PC-3 (cell line): Measurements from ENCODE around the gene IRF5. TPM values are rescaled to one million over a fixed set of nuclear protein-coding genes. Genes with fewer than 3 reads are reported as not detected.

ENCODE experiments used
- ATAC-seq: fragments of 200-7000 bp; cut with Tn5 transposase; 2 replicates; pipeline ENCODE4 v1.9.1; 2020; ENCODE audit warnings: mild to moderate bottlenecking, moderate library complexity
- BruUV-seq: library from RNA; stranded (reverse); fragments of 400-500 nt; replicated peaks from 2 replicates; lab custom pipeline; 2021; lab: Mats Ljungman, UMichigan
- CTCF ChIA-PET: fragments of 300-600 bp; sonication (Branson Sonifier 250); formaldehyde crosslinking; loops from one replicate; lab custom pipeline; 2022; ENCODE audit warnings: antibody characterized with exemption; lab: Charles Lee
- POLR2A ChIA-PET: fragments of 300-600 bp; sonication (Branson Sonifier 250); formaldehyde crosslinking; loops from one replicate; lab custom pipeline; 2022; ENCODE audit warnings: antibody characterized with exemption; ENCODE audit not compliant: unreplicated experiment; lab: Charles Lee
- DNase-seq: peaks from one replicate; pipeline ENCODE4 v3.0.0-alpha.2; 2015
- H2AFZ ChIP-seq: fragments of 300-600 bp; sonication (generic); 2 replicates; pipeline ENCODE4 v1.6.0; 2016; ENCODE audit warnings: antibody characterized with exemption, low read length
- H3F3A ChIP-seq: fragments of 300-600 bp; sonication (generic); one replicate; pipeline ENCODE4 v1.6.0; 2017; ENCODE audit warnings: antibody characterized with exemption, low read length, control low read depth, mild to moderate bottlenecking; ENCODE audit not compliant: unreplicated experiment
- H3K27ac ChIP-seq: fragments of 300-600 bp; sonication (generic); 2 replicates; pipeline ENCODE4 v1.5.1; 2016; ENCODE audit warnings: mild to moderate bottlenecking, low read length
- H3K27me3 ChIP-seq: fragments of 300-600 bp; sonication (generic); 2 replicates; pipeline ENCODE4 v1.6.1; 2016; ENCODE audit warnings: low read length, mixed read lengths
- H3K36me3 ChIP-seq: fragments of 300-600 bp; sonication (generic); 2 replicates; pipeline ENCODE4 v1.6.1; 2016; ENCODE audit warnings: low read depth, mixed run types, low read length, mixed read lengths
- H3K4me1 ChIP-seq: fragments of 300-600 bp; sonication (generic); 2 replicates; pipeline ENCODE4 v1.5.1; 2016; ENCODE audit warnings: low read length; ENCODE audit not compliant: insufficient read depth
- H3K4me2 ChIP-seq: fragments of 300-600 bp; sonication (generic); 2 replicates; pipeline ENCODE4 v1.6.0; 2016; ENCODE audit warnings: low read length
- H3K4me3 ChIP-seq: fragments of 300-600 bp; sonication (generic); 2 replicates; pipeline ENCODE4 v1.5.1; 2016; ENCODE audit warnings: mild to moderate bottlenecking, low read length, mixed read lengths
- H3K79me2 ChIP-seq: fragments of 300-600 bp; sonication (generic); 2 replicates; pipeline ENCODE4 v1.6.1; 2017; ENCODE audit warnings: low read length, mixed read lengths
- H3K9ac ChIP-seq: fragments of 300-600 bp; sonication (generic); 2 replicates; pipeline ENCODE4 v1.6.0; 2016; ENCODE audit warnings: mild to moderate bottlenecking, low read length
- H3K9me2 ChIP-seq: fragments of 300-600 bp; sonication (generic); replicated peaks from 2 replicates; pipeline ENCODE4 v1.6.1; 2016; ENCODE audit warnings: mixed run types, low read length, mixed read lengths
- H3K9me3 ChIP-seq: fragments of 300-600 bp; sonication (generic); 2 replicates; pipeline ENCODE4 v1.6.1; 2016; ENCODE audit warnings: low read length, mixed read lengths
- H4K20me1 ChIP-seq: fragments of 300-600 bp; sonication (generic); 2 replicates; pipeline ENCODE4 v1.6.1; 2016; ENCODE audit warnings: low read length, mixed read lengths
- EZH2 ChIP-seq: fragments of 300-600 bp; sonication (generic); IDR thresholded peaks from one replicate; pipeline ENCODE4 v1.6.1; 2017; ENCODE audit warnings: antibody characterized with exemption, mild to moderate bottlenecking, low read length; ENCODE audit not compliant: unreplicated experiment
- EZH2phosphoT487 ChIP-seq: fragments of 300-600 bp; sonication (generic); IDR thresholded peaks from 2 replicates; pipeline ENCODE4 v1.6.1; 2018; ENCODE audit warnings: mild to moderate bottlenecking, antibody characterized with exemption, low read length, borderline replicate concordance
- intact Hi-C: fragments of 100-400 bp; cut with micrococcal nuclease; formaldehyde crosslinking; loops from 2 replicates; pipeline ENCODE4 v1.9.0; 2023
- total RNA-seq: library from RNA; depleted of rRNA; stranded (reverse); fragments of >200 nt; gene quantifications from 2 replicates; pipeline ENCODE4 v1.2.3, GENCODE V29; 2014
- TF ChIP-seq, protein P1 (sequence below): fragments of 300-600 bp; sonication (generic); conservative IDR thresholded peaks from 2 replicates; pipeline ENCODE4 v1.5.1; 2017; ENCODE audit warnings: antibody characterized with exemption, low read depth, mild to moderate bottlenecking, low read length

Gene IRF5
- total RNA-seq, 1 experiment from 2014 or later, result 15.3 TPM

DNA sequence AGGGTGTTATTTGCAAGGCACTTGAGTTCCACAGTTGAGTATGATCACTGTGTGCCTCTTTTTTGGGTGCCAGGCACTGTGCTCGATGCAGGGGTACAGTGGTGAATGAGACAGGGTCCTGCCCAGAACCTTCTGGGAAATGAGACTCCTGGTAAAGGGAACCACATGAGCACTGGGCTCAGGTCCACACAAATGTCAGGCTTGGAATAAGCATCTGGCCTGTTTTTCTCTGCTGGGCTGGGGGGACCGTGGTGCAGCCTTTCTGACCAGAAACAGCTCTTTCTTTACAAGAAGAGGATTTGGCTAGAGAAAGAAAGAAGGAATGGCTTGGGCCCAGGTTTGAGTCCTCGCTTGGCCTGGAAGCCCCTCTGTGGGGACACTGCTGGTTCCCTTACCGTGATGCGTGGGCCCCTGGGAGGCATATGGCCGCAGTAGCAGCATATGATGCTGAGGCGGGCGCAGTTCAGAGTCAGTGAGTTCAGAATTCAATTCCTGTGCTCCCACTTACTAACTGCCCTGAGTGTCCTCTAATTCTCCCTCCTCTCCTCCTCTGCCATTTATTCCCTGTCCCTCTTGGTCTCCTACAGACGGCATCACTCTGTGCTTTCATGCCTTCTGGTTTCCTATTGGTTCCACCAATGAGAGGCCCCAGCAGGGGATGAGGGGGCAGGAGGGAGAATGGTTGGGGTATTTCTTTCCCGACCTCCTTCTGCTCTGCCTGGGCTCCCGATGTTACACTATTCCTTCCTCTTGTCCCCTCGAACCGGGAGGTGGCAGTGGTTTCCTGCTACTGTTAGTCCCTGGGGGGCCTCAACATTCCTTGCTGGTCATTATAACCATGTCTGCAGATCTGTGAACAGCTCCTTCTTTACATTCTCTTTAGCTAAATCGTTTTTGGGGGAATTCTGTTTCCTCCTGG lies 17.6 kb upstream of the IRF5 start:
- H3K79me2 ChIP-seq, result no peaks in the 10 kb centered on the region
- H3K9me2 ChIP-seq, result no peaks in the 10 kb centered on the region
- intact Hi-C loops, result no loop called here
- CTCF ChIA-PET, result no interaction called here
- POLR2A ChIA-PET, result no interaction called here
- H3K4me3 ChIP-seq, result no peak overlapping the region
- no peak overlapping the region for H3K27ac ChIP-seq
- BruUV-seq, result no TSS peak
- no peak overlapping the region for H3K9ac ChIP-seq
- TF ChIP-seq, protein P1, sequence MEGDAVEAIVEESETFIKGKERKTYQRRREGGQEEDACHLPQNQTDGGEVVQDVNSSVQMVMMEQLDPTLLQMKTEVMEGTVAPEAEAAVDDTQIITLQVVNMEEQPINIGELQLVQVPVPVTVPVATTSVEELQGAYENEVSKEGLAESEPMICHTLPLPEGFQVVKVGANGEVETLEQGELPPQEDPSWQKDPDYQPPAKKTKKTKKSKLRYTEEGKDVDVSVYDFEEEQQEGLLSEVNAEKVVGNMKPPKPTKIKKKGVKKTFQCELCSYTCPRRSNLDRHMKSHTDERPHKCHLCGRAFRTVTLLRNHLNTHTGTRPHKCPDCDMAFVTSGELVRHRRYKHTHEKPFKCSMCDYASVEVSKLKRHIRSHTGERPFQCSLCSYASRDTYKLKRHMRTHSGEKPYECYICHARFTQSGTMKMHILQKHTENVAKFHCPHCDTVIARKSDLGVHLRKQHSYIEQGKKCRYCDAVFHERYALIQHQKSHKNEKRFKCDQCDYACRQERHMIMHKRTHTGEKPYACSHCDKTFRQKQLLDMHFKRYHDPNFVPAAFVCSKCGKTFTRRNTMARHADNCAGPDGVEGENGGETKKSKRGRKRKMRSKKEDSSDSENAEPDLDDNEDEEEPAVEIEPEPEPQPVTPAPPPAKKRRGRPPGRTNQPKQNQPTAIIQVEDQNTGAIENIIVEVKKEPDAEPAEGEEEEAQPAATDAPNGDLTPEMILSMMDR, result no peak
- TF ChIP-seq EZH2phosphoT487 (no peak), EZH2 (no peak)
- no peak overlapping the region for H2AFZ ChIP-seq
- H3K4me2 ChIP-seq, result no peak overlapping the region
- H3F3A ChIP-seq, result no peaks in the 10 kb centered on the region
- H3K27me3 ChIP-seq, result peaks cover 11% of the 10 kb centered on the region; the same call in 1 of the 2 replicates
- ATAC-seq (no peak), DNase-seq (no peak)
- H4K20me1 ChIP-seq, result no peaks in the 10 kb centered on the region
- H3K4me1 ChIP-seq, result no peaks in the 10 kb centered on the region
- H3K9me3 ChIP-seq, result no peaks in the 10 kb centered on the region
- no peaks in the 10 kb centered on the region for H3K36me3 ChIP-seq

DNA sequence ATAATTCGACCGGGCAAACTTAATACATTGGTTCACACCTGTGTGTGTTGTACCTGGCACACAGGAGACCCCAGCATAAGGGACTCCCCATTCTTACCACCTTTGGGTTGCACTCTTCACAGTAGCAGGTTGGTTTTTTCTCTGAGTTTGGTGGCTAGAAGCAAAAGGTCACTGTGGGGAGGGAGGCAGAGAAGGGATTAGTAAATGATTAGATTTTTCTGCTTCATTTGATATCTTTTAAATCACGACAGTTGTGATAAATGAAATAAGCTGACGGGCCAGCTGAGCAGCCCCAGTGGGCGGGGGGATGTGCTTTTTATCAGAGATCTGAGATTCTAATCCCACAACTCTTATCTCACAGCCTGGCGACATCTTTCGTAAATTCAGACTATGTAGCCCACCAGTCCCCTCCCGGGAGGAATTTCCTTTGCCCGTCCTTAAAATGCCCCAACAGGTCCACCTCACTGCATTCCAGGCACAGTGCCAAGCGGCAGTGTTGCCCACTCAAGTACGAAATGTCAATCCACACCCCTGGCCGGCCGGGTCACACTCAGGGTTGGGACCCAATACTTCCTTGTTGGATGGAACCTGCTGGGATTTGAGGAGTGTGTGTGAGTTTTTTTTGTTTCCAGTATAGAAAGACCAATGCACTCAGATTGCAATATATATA lies 16.7 kb upstream of the IRF5 start:
- BruUV-seq, result no TSS peak
- H3K4me3 ChIP-seq, result no peak overlapping the region
- intact Hi-C loops, result no loop called here
- no peaks in the 10 kb centered on the region for H4K20me1 ChIP-seq
- no peaks in the 10 kb centered on the region for H3K36me3 ChIP-seq
- H2AFZ ChIP-seq, result no peak overlapping the region
- no peak overlapping the region for H3K9ac ChIP-seq
- POLR2A ChIA-PET, result no interaction called here
- no peaks in the 10 kb centered on the region for H3K4me1 ChIP-seq
- DNase-seq (no peak), ATAC-seq (no peak)
- H3K79me2 ChIP-seq, result no peaks in the 10 kb centered on the region
- no peak overlapping the region for H3K27ac ChIP-seq
- peaks cover 11% of the 10 kb centered on the region; the same call in 1 of the 2 replicates for H3K27me3 ChIP-seq
- H3K4me2 ChIP-seq, result no peak overlapping the region
- TF ChIP-seq EZH2phosphoT487 (no peak), EZH2 (no peak)
- TF ChIP-seq, protein P1, result no peak
- no peaks in the 10 kb centered on the region for H3K9me3 ChIP-seq
- CTCF ChIA-PET, result interaction anchor here (0.7 kb wide), 1 partner anchor 1214 kb away, joined by 3 read pairs; no protein-coding TSS in a partner anchor
- H3K9me2 ChIP-seq, result no peaks in the 10 kb centered on the region
- no peaks in the 10 kb centered on the region for H3F3A ChIP-seq
